ENCODE results near the gene PTPRN2.

Gene PTPRN2

DNA sequence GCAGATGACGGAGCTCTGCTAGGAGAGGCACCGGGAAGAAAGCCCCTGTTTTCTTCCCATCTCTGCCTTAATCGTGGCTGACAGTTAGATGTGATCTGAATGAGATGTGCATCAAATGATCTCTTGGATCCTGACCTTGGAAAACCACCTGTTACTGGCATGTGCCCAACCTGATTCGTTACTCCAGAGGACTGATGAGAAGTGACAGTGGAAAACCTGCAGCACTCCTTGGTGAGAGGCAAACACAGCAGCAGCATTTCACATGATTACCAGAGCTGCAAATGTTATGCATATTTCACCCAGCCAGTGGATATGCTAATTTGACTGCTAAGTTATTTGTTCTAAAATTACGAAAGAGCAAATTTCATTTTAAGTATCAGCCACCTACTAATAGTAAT lies 95.3 kb downstream of the PTPRN2 start:
- TF ChIP-seq, protein P1, sequence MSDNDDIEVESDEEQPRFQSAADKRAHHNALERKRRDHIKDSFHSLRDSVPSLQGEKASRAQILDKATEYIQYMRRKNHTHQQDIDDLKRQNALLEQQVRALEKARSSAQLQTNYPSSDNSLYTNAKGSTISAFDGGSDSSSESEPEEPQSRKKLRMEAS (IDR thresholded peaks at IDR 0.05; ENCODE audit: low read depth, low read length) = no peak
- TF ChIP-seq POLR2A (IDR thresholded peaks at IDR 0.05; ENCODE audit: extremely low read depth, insufficient read length) (no peak), MYC (IDR thresholded peaks at IDR 0.05; ENCODE audit: low read depth, low read length) (no peak)
- TF ChIP-seq, protein P2, sequence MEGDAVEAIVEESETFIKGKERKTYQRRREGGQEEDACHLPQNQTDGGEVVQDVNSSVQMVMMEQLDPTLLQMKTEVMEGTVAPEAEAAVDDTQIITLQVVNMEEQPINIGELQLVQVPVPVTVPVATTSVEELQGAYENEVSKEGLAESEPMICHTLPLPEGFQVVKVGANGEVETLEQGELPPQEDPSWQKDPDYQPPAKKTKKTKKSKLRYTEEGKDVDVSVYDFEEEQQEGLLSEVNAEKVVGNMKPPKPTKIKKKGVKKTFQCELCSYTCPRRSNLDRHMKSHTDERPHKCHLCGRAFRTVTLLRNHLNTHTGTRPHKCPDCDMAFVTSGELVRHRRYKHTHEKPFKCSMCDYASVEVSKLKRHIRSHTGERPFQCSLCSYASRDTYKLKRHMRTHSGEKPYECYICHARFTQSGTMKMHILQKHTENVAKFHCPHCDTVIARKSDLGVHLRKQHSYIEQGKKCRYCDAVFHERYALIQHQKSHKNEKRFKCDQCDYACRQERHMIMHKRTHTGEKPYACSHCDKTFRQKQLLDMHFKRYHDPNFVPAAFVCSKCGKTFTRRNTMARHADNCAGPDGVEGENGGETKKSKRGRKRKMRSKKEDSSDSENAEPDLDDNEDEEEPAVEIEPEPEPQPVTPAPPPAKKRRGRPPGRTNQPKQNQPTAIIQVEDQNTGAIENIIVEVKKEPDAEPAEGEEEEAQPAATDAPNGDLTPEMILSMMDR (IDR thresholded peaks at IDR 0.05; ENCODE audit: low read depth, low read length) = no peak
- H3K4me3 ChIP-seq (ENCODE audit: low read depth, low read length) = no peak overlapping the region
- no peak for DNase-seq (ENCODE audit: low read depth)

DNA sequence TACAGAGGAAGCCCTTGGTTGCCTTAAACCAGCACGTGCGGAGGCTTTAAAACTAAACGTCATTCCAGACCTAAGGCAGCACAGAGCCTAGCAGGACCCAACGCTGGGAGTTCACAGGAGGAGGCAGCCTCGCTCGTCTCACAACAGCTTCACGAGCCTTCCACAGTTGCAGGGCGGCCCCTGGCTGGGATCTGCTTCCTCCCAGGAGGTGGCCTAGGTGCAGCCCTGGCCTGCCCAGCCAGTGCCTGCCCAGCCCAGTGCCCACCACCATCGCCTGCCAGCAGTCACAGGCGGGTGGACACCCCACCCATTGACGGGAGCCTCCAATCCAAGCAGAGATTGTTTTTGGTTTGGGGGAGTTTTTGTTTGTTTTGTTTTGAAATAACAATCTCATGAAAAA lies 96.5 kb downstream of the PTPRN2 start:
- TF ChIP-seq, protein P2 (IDR thresholded peaks at IDR 0.05; ENCODE audit: low read depth, low read length) = no peak
- TF ChIP-seq POLR2A (IDR thresholded peaks at IDR 0.05; ENCODE audit: extremely low read depth, insufficient read length) = no peak
- no peak for TF ChIP-seq MYC (IDR thresholded peaks at IDR 0.05; ENCODE audit: low read depth, low read length)
- TF ChIP-seq, protein P1 (IDR thresholded peaks at IDR 0.05; ENCODE audit: low read depth, low read length) = no peak
- no peak for DNase-seq (ENCODE audit: low read depth)
- no peak overlapping the region for H3K4me3 ChIP-seq (ENCODE audit: low read depth, low read length)

DNA sequence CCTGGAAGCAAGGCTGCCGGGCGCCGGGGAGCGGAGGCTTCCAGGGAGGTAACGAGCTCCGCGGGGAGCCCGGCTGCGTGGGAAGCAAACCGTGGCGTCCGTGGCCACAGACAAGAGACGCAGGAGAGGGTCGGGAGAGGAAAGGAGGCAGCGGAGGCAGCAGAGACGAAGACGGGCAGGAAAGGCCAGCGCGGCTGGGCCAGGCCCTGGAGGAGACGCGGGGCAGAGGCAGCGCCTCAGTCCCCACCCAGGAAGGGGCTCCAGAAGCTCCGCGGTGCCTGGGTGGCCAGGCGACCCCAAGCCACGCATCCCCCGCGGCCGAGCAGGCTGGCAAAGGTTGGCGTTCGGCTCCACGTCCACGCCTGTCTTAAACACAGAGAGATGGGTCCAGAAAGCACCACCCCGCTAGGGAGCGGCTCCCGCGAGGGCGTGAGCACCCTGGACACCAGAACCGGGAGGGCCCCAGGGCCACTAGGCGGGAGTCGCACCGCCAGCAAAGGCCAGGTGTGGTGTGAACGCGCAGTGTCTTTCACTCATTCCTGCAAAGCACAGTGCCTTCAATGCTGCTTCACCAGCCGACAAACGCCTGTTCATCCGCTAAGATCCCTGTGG lies 97.3 kb downstream of the PTPRN2 start:
- H3K4me3 ChIP-seq (ENCODE audit: low read depth, low read length) = no peak overlapping the region
- TF ChIP-seq, protein P1 (IDR thresholded peaks at IDR 0.05; ENCODE audit: low read depth, low read length) = no peak
- TF ChIP-seq, protein P2 (IDR thresholded peaks at IDR 0.05; ENCODE audit: low read depth, low read length) = no peak
- TF ChIP-seq MYC (IDR thresholded peaks at IDR 0.05; ENCODE audit: low read depth, low read length) (no peak), POLR2A (IDR thresholded peaks at IDR 0.05; ENCODE audit: extremely low read depth, insufficient read length) (no peak)
- DNase-seq (ENCODE audit: low read depth) = no peak

DNA sequence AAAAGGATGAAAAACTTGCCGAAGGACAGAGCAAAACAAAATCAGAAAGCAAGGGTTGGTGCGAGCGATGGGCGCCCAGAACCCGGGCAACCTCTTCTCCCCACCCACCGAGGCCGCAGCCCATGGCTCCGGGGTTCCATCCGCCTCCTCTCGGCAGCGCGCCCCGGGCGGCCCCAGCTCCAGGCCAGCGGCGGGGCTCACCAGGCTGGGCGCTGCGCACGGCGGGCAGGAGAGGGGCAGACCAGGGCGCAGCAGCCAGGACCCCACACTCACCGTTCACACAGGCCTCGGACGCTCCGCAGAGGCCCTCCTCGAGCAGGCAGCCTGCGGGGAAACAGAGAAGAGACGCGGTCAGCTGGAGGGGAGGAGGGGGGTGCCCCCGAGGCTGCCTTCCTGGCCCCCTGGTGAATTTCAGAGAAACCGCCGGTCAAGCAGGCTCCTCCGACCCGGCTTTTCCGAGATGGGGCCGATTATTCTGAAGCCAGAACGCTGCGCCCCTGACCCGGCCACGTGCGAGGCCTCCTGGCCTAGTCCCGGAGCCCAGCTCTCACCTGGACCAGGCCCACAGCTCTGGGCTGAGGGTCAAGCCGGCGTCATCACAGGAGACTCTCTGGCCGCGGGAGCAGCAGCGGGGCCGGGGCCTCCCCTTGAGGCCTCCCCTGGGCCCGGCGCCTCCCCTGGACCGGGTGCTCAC lies 98.0 kb downstream of the PTPRN2 start:
- TF ChIP-seq, protein P1 (IDR thresholded peaks at IDR 0.05; ENCODE audit: low read depth, low read length) = no peak
- no peak for TF ChIP-seq MYC (IDR thresholded peaks at IDR 0.05; ENCODE audit: low read depth, low read length)
- TF ChIP-seq, protein P2 (IDR thresholded peaks at IDR 0.05; ENCODE audit: low read depth, low read length) = no peak
- no peak overlapping the region for H3K4me3 ChIP-seq (ENCODE audit: low read depth, low read length)
- no peak for DNase-seq (ENCODE audit: low read depth)

DNA sequence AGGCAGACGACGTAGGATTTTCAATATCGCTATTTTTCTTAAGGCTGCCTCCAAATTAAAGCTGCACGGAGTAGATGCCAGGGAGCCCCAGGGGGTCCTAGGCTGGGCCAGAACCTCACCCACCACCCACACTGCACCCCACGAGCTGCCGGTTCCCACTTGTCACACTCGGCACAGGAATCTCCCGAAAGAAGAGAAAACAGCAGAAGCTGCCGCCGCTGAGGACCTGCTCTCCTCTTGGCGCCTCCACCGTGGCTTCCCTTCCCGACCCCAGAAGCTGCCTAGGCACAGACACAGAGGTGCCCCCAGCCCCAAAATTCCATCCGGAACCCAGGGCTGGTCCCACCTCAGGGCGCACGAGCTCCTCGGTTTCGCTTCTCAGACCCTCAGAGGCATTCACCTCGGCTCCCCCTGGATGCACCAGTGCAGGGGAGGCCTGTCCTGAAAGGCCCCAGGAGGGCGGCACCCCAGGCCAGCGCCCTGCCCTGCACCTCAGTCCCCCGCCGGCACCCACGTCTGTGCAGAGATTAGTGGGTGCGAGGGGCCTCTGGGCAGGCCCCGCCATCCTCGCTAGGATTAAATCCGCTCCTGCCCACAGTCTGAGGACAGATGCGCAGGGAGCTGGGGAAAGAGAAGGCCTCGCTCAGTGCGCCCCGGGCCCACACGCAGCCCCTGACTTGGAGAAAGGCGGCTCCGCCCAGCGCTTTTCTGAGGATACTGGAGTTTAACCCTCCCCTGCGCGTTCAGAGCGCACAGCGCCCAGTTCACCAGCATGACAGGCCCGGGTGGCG lies 99.2 kb downstream of the PTPRN2 start:
- H3K4me3 ChIP-seq (ENCODE audit: low read depth, low read length) = no peak overlapping the region
- TF ChIP-seq MYC (IDR thresholded peaks at IDR 0.05; ENCODE audit: low read depth, low read length) (no peak), POLR2A (IDR thresholded peaks at IDR 0.05; ENCODE audit: extremely low read depth, insufficient read length) (no peak)
- TF ChIP-seq, protein P2 (IDR thresholded peaks at IDR 0.05; ENCODE audit: low read depth, low read length) = no peak
- TF ChIP-seq, protein P1 (IDR thresholded peaks at IDR 0.05; ENCODE audit: low read depth, low read length) = no peak
- DNase-seq (ENCODE audit: low read depth) = no peak
